GM19328 (cell line): ENCODE results near the gene BICC1.

Experiments used
- ATAC-seq: cut with Tn5 transposase; IDR thresholded peaks from one replicate; pipeline ENCODE4 v1.9.1; 2021; ENCODE audit warnings: mild to moderate bottlenecking, moderate library complexity; ENCODE audit not compliant: unreplicated experiment

Gene BICC1

DNA sequence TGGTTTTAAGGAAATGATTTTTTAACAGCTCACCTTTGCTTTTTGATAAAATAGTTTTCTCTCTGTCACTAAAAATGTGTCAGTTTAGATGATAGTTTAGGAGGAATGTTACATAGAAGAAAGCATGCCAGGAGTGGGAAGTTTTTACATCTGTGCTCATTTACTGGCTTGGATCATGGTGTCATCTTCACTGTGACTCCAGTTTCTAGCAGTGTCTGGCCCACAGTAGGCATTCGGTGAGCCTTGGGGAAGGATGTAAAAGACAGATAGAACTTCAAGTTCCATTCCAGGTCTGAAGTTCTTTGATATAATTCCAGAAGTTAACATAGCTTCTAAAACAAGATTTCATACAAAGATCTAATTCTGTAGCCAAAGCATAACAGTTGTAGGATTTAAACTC is 259.2 kb downstream of the BICC1 start:
- no peak for ATAC-seq

DNA sequence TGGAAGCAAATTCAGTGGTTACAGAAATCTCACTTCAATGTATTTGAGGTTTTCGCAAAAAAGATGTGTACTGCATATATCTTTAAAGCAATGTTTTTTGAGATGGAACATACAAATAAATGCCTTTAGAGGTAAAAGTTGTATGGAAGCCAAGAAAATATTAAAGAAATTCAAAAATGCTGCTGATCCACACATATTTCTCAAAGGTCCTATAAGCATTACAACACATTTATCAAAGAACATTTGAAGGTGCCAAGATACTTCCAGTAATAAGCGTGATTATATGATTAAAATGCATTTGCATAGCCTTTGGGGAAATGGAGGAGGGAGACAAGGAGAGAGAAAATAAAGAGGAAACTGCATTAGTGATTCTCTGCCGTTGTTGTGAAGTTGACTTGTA is 260.1 kb downstream of the BICC1 start:
- ATAC-seq = no peak

DNA sequence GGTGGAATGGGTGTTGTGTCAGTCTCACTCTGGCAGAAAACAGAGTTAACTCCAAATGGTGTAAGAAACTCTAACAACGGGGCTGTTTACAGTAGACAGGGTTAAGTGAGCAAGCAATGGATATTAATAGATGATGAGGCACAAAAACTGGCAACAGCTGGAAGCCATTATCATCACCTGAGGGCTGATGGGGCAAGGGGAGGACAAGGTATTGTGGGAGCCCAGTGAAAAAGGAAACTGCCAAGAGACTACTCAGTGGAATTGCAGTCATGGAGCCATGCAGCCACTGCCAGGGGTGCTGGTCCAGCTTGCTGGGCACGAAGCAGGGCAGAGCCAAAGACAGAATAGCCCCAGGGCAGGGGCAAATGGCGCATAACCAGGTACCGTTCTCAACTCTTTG is 260.7 kb downstream of the BICC1 start:
- ATAC-seq = no peak

DNA sequence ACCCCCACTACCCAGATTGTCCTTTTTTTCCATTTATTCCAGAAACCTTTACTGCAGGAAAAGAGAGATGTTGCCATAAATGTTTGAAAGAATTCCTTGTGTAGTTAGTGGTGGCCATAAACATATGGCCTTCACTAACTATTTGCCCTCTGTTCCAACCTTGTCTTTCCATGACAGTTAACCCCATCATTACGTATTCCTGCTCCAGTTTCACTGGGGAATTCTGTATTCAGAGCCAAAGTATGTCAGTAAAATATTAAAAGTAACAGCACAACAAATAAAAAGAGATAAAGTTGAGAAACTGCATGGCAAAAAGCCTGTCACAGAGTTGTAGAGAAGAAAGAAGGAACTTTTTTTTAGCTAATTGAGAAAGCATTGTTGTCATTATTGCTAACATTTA is 261.3 kb downstream of the BICC1 start:
- ATAC-seq = no peak

DNA sequence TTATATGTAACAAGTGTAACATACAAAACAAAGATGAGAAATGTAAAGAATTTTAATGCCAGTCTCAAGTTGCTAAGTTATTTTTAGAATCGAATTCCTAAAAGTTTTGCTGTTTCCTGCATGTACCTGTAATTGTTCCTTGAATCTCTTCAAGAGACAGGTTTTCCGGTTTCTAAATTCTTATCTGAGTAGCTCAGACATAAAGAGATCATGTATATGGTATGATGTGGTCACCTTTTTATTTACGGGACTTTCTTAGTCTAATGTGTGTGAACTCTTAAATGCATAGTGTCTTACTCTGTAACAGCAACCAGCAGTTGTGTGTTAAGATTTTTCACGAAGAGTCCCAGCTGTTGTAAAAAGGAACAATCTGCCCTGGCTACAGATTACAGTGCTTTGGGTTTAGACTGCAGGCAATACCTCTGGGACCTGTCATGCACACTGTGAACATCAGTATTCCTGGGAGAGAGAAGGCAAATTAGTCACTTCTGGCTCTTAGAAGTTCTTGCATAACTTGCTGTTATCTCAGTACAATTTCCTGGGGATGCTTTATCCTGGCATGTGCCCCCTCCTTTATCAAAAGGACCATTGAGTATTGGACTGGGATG is 263.4 kb downstream of the BICC1 start:
- no peak for ATAC-seq

DNA sequence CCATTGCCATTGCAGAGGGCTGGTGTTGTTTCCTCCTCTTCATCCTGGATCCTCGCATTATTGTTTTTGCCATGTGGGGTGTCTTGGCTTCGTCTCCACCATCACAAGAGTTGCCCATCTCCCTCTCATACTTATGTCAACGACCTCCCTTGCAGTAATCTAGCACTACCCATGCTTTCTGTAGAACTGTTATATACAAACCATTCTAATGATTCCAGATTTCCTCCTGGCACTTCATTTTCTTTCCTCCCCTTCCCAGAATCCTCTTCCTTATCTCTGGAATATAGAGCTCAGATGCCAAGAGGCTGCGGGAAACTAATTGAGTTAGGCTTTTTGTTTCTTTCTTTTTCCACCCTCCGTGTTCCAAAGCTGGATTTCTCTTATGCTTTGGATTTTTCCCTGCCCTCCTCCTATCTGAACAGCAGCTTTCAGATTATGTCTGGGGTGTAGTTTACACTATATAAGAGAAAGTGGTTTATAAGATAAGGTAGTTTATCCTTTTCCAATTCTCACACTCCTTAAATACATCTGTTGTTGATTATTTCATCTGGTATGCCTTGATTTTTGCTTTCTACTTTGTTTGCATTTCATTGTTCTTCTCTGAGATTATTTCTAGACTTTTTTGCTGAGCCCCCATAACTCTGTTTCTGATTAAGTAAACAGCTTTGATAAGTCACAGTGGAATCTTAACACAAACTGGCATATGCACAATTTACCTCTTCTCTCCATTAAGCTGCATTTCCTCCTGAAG is 264.1 kb downstream of the BICC1 start:
- ATAC-seq = no peak

DNA sequence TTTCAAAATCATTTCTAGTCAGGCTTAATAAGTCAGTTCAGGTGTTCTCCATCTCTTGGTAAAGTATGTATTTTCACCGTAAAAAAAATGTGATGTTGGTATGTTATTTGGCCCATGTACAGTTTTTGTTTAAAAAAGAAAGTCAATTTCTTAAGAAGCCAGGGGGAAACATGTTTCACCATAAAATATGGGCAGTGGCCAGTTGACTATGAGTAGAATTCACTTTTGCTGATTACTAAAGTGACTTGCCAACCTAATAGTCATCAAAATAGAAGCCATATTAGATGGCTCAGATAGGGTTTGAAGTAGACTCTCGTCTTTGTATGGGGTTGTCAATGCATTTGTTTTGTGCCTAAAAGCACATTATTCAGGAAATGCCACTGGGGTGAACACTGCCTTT is 266.3 kb downstream of the BICC1 start:
- no peak for ATAC-seq

DNA sequence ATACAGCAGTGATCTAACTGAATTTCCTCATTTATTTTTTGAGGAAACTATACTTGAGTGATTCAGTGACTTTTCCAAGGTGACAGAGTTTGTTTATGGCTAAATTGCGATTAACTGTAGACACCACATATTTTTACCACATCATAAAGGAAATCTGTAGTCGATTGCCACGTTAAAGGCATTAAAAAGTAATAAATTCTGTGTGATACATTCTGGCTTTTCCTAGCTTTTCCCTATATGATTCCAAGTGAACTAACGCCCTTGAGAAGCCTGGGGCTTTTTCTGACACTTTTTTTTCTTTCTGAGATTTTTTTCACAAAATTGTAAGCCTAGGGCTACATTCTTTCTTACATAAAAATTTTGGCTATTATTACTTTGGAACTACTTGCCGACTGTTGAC is 266.9 kb downstream of the BICC1 start:
- ATAC-seq = no peak

DNA sequence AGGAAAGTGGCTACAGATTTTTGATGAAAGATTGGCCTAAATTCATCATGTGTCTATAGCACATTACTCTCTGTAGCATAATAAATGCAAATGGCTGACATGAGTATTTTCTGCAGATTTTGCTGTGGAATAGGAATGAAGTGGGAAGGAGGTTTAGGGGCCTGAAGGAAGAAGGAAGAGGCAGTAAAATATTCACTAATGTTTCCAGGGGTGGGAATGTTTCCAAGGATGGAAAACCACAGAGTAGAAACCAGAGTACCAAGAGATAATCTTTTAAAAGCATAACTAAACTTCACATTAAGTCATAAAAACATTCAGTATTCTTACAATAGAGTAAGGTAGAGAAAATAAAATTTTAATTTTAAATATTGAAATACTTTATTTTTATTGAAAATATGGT is 267.8 kb downstream of the BICC1 start:
- ATAC-seq = no peak

DNA sequence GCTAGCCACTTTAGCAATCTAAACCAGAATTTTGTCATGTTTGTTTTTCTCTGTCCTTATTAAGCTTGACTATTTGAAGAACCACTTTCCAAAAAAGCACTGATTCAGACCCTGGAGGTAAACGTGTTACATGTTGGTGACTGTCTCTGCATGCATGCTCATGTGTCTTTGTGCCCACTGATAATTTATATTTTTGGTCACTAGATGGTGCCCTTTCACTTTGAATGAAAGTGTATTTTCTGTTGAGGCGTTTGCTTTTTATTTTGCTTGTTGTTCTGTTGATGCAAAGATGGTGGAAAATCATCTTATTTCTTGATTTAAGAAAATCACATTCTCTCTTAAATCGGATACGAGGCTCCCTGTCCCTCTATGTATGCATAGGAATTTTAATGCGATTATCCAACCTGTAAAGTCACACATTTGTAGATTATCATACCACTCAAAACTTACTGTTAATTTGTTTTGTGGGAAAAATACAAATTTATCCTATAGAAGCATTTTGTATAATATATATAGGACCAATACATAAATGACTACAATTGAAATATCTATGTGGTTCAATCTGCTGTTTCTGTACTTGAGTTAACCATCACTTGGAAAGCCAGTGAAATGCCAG is 269.3 kb downstream of the BICC1 start:
- no peak for ATAC-seq

DNA sequence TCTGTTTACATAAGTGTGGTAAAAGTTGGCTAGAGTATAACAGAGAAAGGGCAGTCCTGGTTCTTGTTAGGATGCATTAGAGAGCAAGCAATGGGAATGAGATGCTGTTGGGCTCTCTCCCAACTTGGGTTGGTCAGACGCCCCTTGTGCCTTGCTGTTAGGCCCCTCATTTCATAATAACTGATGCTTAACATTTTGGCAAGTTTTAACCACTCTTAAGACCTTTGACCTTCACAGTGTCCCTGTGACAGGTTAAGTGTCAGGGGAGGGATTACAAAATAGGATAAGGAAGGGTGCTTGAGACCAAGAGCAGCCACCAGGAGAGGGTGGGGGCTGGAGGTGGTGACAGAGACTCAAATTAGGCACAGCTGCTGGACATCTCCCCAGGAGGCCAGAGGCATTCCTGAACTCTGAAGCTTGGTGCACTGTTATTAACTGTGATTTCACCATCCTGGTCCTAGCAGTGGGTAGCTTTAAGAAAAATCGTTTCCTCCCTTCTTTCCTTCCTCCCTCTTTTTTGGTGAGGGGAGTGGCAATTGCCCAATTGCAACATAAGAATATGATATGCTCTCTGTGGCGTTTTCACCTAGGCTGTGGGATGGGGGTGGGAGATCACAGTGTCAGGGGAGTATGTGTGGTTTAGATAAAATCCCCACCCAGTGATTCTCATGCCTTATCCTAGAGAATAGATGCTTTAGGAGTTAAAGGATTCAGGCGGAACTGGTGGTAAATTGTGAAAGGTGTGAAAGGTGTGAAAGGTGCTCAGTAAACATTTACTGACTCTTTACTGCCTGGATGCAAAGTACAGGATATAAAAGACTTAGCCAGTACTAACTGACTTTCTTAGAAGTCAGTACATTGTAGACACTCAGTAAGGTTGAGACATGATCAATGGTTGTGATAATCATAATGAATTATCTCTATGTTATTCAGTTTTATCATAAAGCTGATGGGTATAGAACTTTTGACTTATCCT is 270.5 kb downstream of the BICC1 start:
- no peak for ATAC-seq

DNA sequence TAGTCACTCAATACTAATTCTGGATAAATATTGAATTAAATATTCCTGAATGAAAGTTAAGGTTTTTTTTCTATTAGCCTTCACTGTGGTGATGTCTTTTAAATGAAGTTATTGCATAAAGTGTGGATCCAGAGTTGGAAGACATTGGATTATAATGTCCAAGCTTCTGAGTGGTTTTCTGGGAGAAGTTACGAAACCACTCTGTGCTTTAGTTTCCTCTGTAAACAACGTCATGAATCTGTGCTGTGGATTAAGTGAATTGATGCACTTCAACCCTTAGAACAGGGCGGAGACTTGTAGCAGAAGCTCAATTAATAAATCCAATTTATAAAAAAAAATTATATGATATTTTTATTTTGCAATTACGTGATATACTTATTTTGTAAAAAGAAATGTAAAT is 271.7 kb downstream of the BICC1 start:
- ATAC-seq = no peak

DNA sequence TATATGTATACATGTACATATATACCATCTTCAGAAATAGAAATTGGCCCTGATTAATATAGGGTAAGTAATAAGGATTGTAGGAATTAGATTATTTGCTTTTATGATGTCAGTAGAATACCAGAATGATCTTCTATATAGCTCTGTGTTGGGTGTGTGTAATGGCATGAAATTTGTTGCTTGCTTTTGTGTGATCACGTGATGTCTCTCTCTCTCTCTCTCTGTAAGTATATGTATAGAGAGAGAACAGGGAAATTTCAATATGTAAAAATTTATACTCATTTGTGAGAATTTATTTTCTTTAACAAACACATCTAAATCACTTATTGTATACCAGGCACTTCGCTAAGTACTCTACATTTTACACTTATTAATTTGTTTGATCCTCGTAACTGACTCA is 272.7 kb downstream of the BICC1 start:
- ATAC-seq = no peak

DNA sequence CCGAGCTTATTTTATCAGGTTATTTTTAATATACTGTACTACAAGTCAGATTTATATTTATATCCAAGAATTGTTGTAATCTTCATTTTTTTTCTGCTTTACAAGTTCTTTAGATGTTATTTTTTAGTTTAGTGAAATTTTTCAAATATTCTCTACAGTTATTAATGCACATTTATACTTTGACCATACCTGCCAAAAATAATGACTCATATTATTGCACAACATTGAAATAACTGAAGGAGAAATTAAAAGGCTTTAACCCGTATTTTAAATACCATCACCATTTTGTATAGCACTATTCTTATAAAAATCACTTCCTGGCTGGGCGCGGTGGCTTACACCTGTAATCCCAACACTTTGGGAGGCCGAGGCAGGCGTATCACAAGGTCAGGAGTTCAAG is 278.5 kb downstream of the BICC1 start:
- ATAC-seq = no peak

DNA sequence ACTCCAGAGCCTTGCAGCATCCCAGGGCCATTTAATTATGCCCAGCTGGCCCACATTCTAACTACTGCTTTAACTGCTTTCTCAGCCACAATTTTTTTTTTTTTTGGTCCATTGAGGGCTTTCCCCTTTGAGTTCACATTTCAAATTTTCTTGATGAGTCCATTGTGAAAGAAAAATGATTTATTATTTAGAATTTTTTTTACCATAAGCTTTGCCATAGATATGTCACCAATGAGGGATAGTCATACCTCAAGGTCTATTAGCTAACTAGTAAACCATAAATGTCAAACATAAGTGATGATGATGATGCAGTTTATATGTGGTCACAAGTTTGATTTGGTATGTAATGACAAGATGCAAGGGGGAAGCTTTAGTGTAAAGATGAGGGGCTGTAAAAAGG is 282.9 kb downstream of the BICC1 start:
- no peak for ATAC-seq

DNA sequence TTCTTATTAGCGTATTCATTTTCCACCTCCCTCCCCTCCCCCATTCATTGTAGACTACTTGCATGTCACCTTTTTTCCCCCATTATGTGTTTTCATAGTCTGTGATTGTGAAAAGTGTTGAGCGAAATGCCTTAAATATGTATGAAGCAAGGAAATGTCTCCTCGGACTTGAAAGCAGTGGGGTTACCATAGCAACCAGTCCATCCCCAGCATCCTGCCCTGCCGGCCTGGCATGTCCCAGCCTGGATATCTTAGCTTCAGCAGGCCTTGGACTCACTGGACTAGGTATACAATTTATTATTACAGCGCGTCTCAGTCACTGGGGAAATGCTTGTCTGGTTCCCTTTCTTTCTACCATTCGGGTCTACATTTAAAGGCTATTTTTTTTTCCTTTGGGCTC is 283.6 kb downstream of the BICC1 start:
- ATAC-seq = no peak

DNA sequence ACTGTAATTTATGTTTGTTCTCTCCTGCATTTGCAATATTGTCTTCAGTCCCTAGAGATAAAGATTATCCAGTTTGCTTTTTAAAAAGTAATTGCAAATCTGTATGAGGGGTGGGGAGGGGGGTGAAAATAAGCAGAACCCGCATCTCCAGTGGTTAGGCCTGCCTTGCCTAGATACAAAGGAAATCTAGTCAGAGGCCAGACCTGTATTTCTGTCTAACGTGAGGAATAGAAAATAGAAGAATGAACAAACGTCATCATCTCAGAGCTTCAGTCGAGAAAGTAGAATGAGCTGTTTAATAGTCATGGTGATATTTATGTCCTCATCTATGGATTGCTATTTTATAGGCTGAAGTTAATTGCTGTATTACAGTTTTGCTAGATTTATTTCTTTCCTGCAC is 284.2 kb downstream of the BICC1 start:
- ATAC-seq = no peak

DNA sequence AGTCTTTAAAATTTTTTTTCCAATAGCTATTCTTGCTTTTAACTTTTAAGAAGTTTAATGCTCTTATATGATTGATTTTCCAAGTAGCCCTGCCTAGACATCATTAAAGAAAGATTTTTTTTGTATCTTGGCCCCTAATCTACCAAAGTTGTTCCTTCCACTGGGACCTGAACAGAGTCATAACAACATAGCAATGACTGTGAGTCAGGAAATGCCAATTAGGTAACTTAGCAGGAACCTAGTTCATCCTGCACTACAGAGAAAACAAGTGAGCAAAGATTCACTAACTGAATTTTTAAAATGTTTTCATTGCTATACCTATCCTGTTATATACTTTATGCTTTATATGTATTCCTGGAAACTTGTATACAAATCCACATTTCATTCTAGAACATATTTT is 284.7 kb downstream of the BICC1 start:
- no peak for ATAC-seq

DNA sequence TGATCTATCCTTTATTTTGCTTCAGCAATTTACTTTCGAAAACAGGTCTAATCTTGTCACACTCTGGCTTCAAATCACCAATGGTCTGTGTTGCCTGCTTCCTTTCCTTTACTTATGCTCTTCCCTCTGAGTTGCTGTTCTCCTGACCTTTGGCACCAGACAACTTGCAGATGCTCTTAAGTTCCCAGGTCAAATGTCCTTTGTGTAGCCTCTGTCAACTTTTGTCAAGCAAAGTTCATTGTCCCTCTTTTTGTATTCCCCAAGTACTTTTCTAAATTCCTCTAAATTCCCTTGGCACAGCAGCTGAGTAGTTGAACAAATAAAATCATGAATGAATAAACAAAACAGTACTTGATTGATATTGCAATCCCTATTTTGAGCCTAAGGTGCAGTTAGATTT is 289.4 kb downstream of the BICC1 start:
- ATAC-seq = no peak

DNA sequence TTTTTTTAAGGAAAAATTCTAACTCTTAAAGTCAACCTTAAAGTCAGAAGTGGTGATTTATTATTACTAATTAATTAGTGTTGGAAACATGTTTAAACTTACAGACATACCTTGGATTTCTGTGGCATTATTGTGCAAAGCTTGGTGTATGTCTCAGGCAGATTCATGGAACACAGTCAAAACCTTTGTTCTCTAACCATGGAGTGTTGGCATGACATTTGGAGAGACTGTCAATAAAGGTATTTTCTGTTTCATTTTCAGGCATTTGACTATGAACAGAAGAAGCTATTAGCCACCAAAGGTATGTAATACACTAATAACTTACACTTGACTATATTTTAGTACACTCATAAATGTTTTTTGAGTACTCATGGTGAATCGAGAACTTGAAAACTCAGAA is 293.7 kb downstream of the BICC1 start:
- no peak for ATAC-seq

DNA sequence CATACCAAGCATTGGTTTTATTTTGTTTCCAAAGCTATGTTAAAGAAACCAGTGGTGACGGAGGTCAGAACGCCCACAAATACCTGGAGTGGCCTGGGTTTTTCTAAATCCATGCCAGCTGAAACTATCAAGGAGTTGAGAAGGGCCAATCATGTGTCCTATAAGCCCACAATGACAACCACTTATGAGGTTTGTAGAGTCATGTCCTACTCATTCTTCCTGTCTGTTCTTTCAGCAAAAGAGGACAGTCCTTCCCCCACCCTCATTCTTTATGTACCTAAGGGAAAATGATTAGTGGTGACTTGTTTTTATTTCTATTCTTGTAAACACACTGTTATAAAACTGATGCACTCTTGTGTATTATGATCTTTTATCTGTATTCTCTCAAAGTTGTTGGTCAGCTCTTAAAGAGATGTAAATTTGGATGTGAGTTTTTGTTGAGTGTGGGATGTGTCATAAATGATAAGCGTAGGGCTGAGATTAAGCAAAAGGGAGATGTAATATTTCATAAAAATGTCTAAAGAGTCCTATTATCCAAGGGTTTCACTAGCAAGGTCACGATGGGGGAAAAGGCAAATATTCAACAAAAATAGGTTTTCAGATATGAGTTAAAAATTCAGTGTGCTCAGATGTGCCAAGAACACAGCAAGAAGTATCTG is 294.4 kb downstream of the BICC1 start:
- no peak for ATAC-seq
